HepG2 (cell line): Measurements from ENCODE around the gene SMIM24.

Source experiments
- ZMYM4 ChIP-seq: sonication (generic); formaldehyde crosslinking; IDR thresholded peaks from 2 replicates; pipeline ENCODE4 v1.8.1; 2023; ENCODE audit warnings: mild to moderate bottlenecking, missing genetic modification reagents
- ZNF510 ChIP-seq: sonication (generic); formaldehyde crosslinking; IDR thresholded peaks from 2 replicates; pipeline ENCODE4 v1.4.0; 2020; ENCODE audit warnings: low read depth, mild to moderate bottlenecking, missing genetic modification reagents
- TF ChIP-seq, protein P1 (sequence below): sonication (generic); formaldehyde crosslinking; IDR thresholded peaks from 2 replicates; pipeline ENCODE4 v1.5.0; 2020; ENCODE audit warnings: mild to moderate bottlenecking, missing genetic modification reagents, moderate library complexity
- TF ChIP-seq, protein P2 (sequence below): IDR thresholded peaks from 2 replicates; pipeline ENCODE4 v1.6.1; 2016; ENCODE audit warnings: missing biosample characterization, missing genetic modification reagents, low read depth

GRCh38 chr19:3513229-3514140 is 33.2 kb upstream of the SMIM24 start:
- TF ChIP-seq, protein P1, sequence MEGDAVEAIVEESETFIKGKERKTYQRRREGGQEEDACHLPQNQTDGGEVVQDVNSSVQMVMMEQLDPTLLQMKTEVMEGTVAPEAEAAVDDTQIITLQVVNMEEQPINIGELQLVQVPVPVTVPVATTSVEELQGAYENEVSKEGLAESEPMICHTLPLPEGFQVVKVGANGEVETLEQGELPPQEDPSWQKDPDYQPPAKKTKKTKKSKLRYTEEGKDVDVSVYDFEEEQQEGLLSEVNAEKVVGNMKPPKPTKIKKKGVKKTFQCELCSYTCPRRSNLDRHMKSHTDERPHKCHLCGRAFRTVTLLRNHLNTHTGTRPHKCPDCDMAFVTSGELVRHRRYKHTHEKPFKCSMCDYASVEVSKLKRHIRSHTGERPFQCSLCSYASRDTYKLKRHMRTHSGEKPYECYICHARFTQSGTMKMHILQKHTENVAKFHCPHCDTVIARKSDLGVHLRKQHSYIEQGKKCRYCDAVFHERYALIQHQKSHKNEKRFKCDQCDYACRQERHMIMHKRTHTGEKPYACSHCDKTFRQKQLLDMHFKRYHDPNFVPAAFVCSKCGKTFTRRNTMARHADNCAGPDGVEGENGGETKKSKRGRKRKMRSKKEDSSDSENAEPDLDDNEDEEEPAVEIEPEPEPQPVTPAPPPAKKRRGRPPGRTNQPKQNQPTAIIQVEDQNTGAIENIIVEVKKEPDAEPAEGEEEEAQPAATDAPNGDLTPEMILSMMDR, result no peak
- TF ChIP-seq, protein P2, sequence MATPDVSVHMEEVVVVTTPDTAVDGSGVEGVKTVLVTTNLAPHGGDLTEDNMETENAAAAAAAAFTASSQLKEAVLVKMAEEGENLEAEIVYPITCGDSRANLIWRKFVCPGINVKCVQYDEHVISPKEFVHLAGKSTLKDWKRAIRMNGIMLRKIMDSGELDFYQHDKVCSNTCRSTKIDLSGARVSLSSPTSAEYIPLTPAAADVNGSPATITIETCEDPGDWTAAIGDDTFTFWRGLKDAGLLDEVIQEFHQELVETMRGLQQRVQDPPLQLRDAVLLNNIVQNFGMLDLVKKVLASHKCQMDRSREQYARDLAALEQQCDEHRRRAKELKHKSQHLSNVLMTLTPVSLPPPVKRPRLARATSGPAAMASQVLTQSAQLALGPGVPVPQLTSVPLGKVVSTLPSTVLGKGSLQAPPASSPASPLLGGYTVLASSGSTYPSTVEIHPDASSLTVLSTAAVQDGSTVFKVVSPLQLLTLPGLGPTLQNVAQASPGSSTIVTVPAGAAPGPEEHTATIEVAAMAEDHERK (CRISPR knock-in tag), result no peak
- TF ChIP-seq ZMYM4 (CRISPR knock-in tag) (no peak), ZNF510 (CRISPR knock-in tag) (no peak)
